H9 (cell line): Measurements from ENCODE around the gene CHN1. TPM values are rescaled to one million over a fixed set of nuclear protein-coding genes. Genes with fewer than 3 reads are reported as not detected.

Experiments
- DNase-seq: peaks from one replicate; pipeline ENCODE4 v3.0.0-alpha.2; 2017
- H2AFZ ChIP-seq: one replicate; pipeline ENCODE4 v1.6.1; 2013; ENCODE audit warnings: mild to moderate bottlenecking, low read length, control low read depth, moderate library complexity
- H2AK5ac ChIP-seq: 2 replicates; pipeline ENCODE4 v1.6.1; 2013; ENCODE audit warnings: low read length, control low read depth, mixed read lengths; ENCODE audit not compliant: insufficient read length
- H2BK120ac ChIP-seq: one replicate; pipeline ENCODE4 v1.6.1; 2013; ENCODE audit warnings: low read depth, mild to moderate bottlenecking, low read length, control low read depth, inconsistent platforms; ENCODE audit not compliant: poor library complexity, severe bottlenecking
- H2BK12ac ChIP-seq: 2 replicates; pipeline ENCODE4 v1.6.1; 2013; ENCODE audit warnings: low read length, control low read depth, mixed read lengths, low read depth; ENCODE audit not compliant: insufficient read length
- H2BK15ac ChIP-seq: 2 replicates; pipeline ENCODE4 v1.6.1; 2013; ENCODE audit warnings: low read depth, low read length, control low read depth
- H2BK20ac ChIP-seq: one replicate; pipeline ENCODE4 v1.6.1; 2013; ENCODE audit warnings: low read depth, mild to moderate bottlenecking, low read length, control low read depth, inconsistent platforms; ENCODE audit not compliant: poor library complexity, severe bottlenecking
- H2BK5ac ChIP-seq: 2 replicates; pipeline ENCODE4 v1.6.1; 2013; ENCODE audit warnings: low read length, control low read depth, mixed read lengths; ENCODE audit not compliant: insufficient read length
- H3K14ac ChIP-seq: 2 replicates; pipeline ENCODE4 v1.6.1; 2013; ENCODE audit warnings: low read length, control low read depth; ENCODE audit not compliant: insufficient read depth
- H3K18ac ChIP-seq: 2 replicates; pipeline ENCODE4 v1.6.1; 2013; ENCODE audit warnings: low read depth, mild to moderate bottlenecking, mixed read lengths, low read length, control low read depth; ENCODE audit not compliant: insufficient read length
- H3K23ac ChIP-seq: 2 replicates; pipeline ENCODE4 v1.6.1; 2013; ENCODE audit warnings: low read length, control low read depth, mixed read lengths, low read depth; ENCODE audit not compliant: insufficient read length
- H3K23me2 ChIP-seq: 2 replicates; pipeline ENCODE4 v1.6.1; 2013; ENCODE audit warnings: low read depth, mild to moderate bottlenecking, mixed read lengths, low read length, control low read depth; ENCODE audit not compliant: insufficient read length, poor library complexity, severe bottlenecking
- H3K27ac ChIP-seq: 2 replicates; pipeline ENCODE4 v1.5.1; 2013; ENCODE audit warnings: low read length, control low read depth, mixed read lengths, low read depth; ENCODE audit not compliant: insufficient read length
- H3K27me3 ChIP-seq: 2 replicates; pipeline ENCODE4 v1.6.1; 2013; ENCODE audit warnings: low read length, control low read depth, inconsistent platforms; ENCODE audit not compliant: insufficient read depth
- H3K4ac ChIP-seq: 2 replicates; pipeline ENCODE4 v1.6.1; 2013; ENCODE audit warnings: low read depth, mild to moderate bottlenecking, control low read depth, inconsistent platforms, low read length, moderate library complexity
- H3K4me1 ChIP-seq: 2 replicates; pipeline ENCODE4 v1.6.1; 2013; ENCODE audit warnings: low read length, control low read depth, inconsistent platforms; ENCODE audit not compliant: insufficient read depth
- H3K4me2 ChIP-seq: 2 replicates; pipeline ENCODE4 v1.6.1; 2013; ENCODE audit warnings: low read length, control low read depth, mixed read lengths; ENCODE audit not compliant: insufficient read length, insufficient read depth
- H3K56ac ChIP-seq: 2 replicates; pipeline ENCODE4 v1.6.1; 2013; ENCODE audit warnings: low read depth, mild to moderate bottlenecking, mixed read lengths, low read length, control low read depth; ENCODE audit not compliant: insufficient read length
- H3K79me1 ChIP-seq: 2 replicates; pipeline ENCODE4 v1.6.1; 2013; ENCODE audit warnings: low read depth, mild to moderate bottlenecking, moderate library complexity, low read length, control low read depth, inconsistent platforms; ENCODE audit not compliant: insufficient read depth, poor library complexity, severe bottlenecking
- H3K79me2 ChIP-seq: 2 replicates; pipeline ENCODE4 v1.6.1; 2013; ENCODE audit warnings: low read length, control low read depth, inconsistent platforms; ENCODE audit not compliant: insufficient read depth
- H3K9ac ChIP-seq: 2 replicates; pipeline ENCODE4 v1.6.1; 2013; ENCODE audit warnings: low read length, control low read depth, mixed read lengths; ENCODE audit not compliant: insufficient read length; ENCODE audit errors: extremely low read depth
- H3K9me3 ChIP-seq: one replicate; pipeline ENCODE4 v1.6.1; 2013; ENCODE audit warnings: low read depth, low read length, inconsistent platforms; ENCODE audit not compliant: control insufficient read depth
- H3T11ph ChIP-seq: one replicate; pipeline ENCODE4 v1.6.1; 2013; ENCODE audit warnings: mild to moderate bottlenecking, low read length, control low read depth, inconsistent platforms
- H4K20me1 ChIP-seq: one replicate; pipeline ENCODE4 v1.6.1; 2013; ENCODE audit not compliant: control insufficient read depth, insufficient read length, insufficient read depth
- H4K5ac ChIP-seq: 2 replicates; pipeline ENCODE4 v1.6.1; 2013; ENCODE audit warnings: low read depth, mild to moderate bottlenecking, mixed read lengths, low read length, control low read depth; ENCODE audit not compliant: insufficient read length
- H4K8ac ChIP-seq: replicated peaks from 2 replicates; pipeline ENCODE4 v1.6.1; 2013; ENCODE audit warnings: low read length, control low read depth, mixed read lengths, low read depth; ENCODE audit not compliant: insufficient read length
- H4K91ac ChIP-seq: 2 replicates; pipeline ENCODE4 v1.6.1; 2013; ENCODE audit warnings: low read depth, mild to moderate bottlenecking, moderate library complexity, mixed read lengths, low read length, control low read depth; ENCODE audit not compliant: insufficient read length
- H3K27ac Mint-ChIP-seq, 3 experiments: 2 replicates in 2 of 3; 3 replicates in 1 of 3; pipeline ENCODE4 v1.8.0; 2020 to 2021; ENCODE audit warnings: mixed read lengths in 3 of 3, mild to moderate bottlenecking in 1 of 3, moderate library complexity in 1 of 3
- H3K27me3 Mint-ChIP-seq: 2 replicates; pipeline ENCODE4 v1.8.0; 2021; ENCODE audit warnings: low read depth, mild to moderate bottlenecking, moderate library complexity, mixed read lengths
- H3K36me3 Mint-ChIP-seq, 3 experiments: 2 replicates in 2 of 3; 3 replicates in 1 of 3; pipeline ENCODE4 v1.8.0; 2020 to 2021; ENCODE audit warnings: low read depth in 3 of 3, mixed read lengths in 3 of 3; ENCODE audit not compliant: insufficient read depth in 1 of 3
- H3K4me1 Mint-ChIP-seq, 2 experiments: 2 replicates each; pipeline ENCODE4 v1.8.0; 2020; ENCODE audit warnings: mixed read lengths in 2 of 2
- H3K4me3 Mint-ChIP-seq, 2 experiments: 2 replicates in 1 of 2; 3 replicates in 1 of 2; pipeline ENCODE4 v1.8.0; 2020 to 2021; ENCODE audit warnings: mild to moderate bottlenecking in 2 of 2, mixed read lengths in 2 of 2, moderate library complexity in 1 of 2
- H3K9me3 Mint-ChIP-seq, 2 experiments: 2 replicates in 1 of 2; 3 replicates in 1 of 2; pipeline ENCODE4 v1.8.0; 2020; ENCODE audit warnings: mild to moderate bottlenecking in 2 of 2, mixed read lengths in 2 of 2, moderate library complexity in 1 of 2
- CTCF ChIP-seq: fragments of 200-600 bp; sonication (generic); conservative IDR thresholded peaks from 3 replicates; pipeline ENCODE4 v1.8.0; 2021; ENCODE audit warnings: antibody characterized with exemption, mild to moderate bottlenecking
- WGBS: extraction: QIAGEN DNeasy Blood & Tissue Kit; methylation state at CpG from one replicate; pipeline ENCODE4 v1.1.7; 2013; ENCODE audit warnings: missing lambda C conversion rate, low lambda C conversion rate, mixed read lengths; ENCODE audit not compliant: insufficient read length; ENCODE audit errors: extremely low coverage; 5-methylcytosine and 5-hydroxymethylcytosine counted together
- total RNA-seq: library from RNA; stranded (reverse); gene quantifications from 2 replicates; pipeline ENCODE4 v1.2.1, GENCODE V29; 2021

The CHN1 gene
- total RNA-seq, 1 experiment from 2014 or later: 33.9 TPM

DNA sequence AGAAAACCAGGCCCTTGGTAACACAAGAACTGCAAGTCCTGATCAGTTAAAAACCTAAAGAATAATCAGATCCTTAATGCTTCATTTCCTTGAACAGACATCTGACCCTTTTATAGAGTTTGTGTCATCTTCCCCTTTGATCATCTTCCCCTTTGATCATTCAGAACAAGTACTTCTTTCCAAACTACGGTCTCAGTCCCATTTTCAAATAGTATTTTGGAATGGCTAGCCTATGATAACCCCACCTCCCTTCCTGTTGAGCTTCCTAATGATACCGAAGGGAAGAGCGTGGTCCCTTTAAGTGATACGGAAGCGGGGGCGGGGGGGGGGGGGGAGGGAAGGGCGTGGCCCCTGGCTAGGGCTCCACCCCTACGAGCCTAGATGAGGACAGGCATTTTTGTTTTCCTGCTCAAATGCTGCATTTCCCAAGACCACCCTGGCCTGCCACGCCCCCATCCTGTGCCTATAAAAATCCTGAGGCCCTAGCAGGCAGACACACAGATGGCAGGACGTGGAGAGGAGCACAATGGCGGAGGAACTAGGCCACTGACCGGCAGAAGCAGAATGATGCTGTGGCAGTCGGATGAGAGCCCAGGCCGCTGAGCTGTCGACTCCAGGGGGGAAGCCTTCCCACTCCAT, 216.8 kb downstream of the CHN1 start:
- peak overlapping the region; percentile 93 to 96 (median 96) for H3K27ac Mint-ChIP-seq
- H3K56ac ChIP-seq: no peak overlapping the region
- no peak for TF ChIP-seq CTCF
- H2AK5ac ChIP-seq: no peak overlapping the region
- no peak overlapping the region for H3K9ac ChIP-seq
- no peak overlapping the region for H3T11ph ChIP-seq
- H3K27me3 ChIP-seq: no peaks in the 10 kb centered on the region
- H3K23me2 ChIP-seq: no peaks in the 10 kb centered on the region
- H4K8ac ChIP-seq: no peak overlapping the region
- H3K9me3 Mint-ChIP-seq: peaks cover 0 to 3% of the 10 kb centered on the region in 2 experiments; a peak in 1 of 5 replicates
- H3K79me1 ChIP-seq: no peaks in the 10 kb centered on the region
- DNase-seq: peak; percentile 88
- no peak overlapping the region for H3K14ac ChIP-seq
- peaks cover 0 to 5% (median 0%) of the 10 kb centered on the region in 3 experiments; a peak in 4 of 7 replicates for H3K36me3 Mint-ChIP-seq
- H2BK15ac ChIP-seq: no peak overlapping the region
- H3K4me1 Mint-ChIP-seq: peaks cover 69 to 71% of the 10 kb centered on the region in 2 experiments
- peaks cover 20% of the 10 kb centered on the region; the same call in 1 of the 2 replicates for H3K4me1 ChIP-seq
- no peaks in the 10 kb centered on the region for H4K20me1 ChIP-seq
- H3K79me2 ChIP-seq: no peaks in the 10 kb centered on the region
- H3K27ac ChIP-seq: peak overlapping the region; percentile 69
- no peak overlapping the region for H2BK5ac ChIP-seq
- no peaks in the 10 kb centered on the region for H3K9me3 ChIP-seq
- no CpG with 5 or more reads among the region's 15 CpGs for WGBS
- H3K4me3 Mint-ChIP-seq: peak overlapping the region; percentile 14 to 28; a peak in 2 of 5 replicates
- no peak overlapping the region for H3K4ac ChIP-seq
- no peak overlapping the region for H2BK20ac ChIP-seq
- no peak overlapping the region for H4K5ac ChIP-seq
- no peak overlapping the region for H3K4me2 ChIP-seq
- no peak overlapping the region for H2AFZ ChIP-seq
- peak overlapping the region; percentile 19 for H2BK120ac ChIP-seq
- H3K18ac ChIP-seq: peak overlapping the region; percentile 12
- H4K91ac ChIP-seq: no peak overlapping the region
- no peak overlapping the region for H2BK12ac ChIP-seq
- no peaks in the 10 kb centered on the region for H3K27me3 Mint-ChIP-seq
- no peak overlapping the region for H3K23ac ChIP-seq
